ENCODE results near the gene CDRT15.

DNA sequence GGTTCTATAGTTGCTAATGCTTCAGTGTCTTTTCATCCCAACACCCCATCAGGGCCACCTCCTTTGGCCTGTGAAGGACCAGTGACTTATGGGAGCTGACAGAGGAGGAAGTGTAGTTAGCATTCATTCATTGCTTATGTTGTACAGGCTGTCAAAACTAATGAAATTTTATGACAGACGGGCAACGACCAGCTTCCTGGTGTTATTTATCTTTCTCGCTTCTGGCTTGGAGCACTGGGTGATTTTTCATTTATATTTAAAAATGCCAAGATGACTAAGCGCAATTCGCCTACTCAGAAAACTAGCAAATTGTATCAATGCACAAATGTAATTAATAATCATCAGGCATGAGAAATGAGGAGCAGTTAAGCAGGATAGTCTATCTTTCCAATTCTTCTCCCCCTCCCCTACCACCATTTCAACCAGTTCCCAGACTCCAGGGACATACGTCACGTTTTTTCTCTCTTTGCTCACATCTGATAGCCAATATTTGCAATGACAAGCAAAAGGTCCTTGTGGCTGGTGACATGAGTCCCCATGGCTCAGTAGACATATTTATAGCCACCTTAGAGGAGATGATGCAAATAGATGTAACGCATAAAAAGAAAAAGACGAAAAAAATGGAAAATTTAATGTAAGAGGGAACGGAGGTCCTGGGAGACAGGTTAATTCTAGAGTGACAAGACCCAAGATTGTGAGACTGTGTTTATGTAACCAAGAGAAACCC lies 11.2 kb downstream of the CDRT15 start:
- TF ChIP-seq, protein P1, sequence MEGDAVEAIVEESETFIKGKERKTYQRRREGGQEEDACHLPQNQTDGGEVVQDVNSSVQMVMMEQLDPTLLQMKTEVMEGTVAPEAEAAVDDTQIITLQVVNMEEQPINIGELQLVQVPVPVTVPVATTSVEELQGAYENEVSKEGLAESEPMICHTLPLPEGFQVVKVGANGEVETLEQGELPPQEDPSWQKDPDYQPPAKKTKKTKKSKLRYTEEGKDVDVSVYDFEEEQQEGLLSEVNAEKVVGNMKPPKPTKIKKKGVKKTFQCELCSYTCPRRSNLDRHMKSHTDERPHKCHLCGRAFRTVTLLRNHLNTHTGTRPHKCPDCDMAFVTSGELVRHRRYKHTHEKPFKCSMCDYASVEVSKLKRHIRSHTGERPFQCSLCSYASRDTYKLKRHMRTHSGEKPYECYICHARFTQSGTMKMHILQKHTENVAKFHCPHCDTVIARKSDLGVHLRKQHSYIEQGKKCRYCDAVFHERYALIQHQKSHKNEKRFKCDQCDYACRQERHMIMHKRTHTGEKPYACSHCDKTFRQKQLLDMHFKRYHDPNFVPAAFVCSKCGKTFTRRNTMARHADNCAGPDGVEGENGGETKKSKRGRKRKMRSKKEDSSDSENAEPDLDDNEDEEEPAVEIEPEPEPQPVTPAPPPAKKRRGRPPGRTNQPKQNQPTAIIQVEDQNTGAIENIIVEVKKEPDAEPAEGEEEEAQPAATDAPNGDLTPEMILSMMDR (IDR thresholded peaks at IDR 0.05; ENCODE audit: insufficient read depth, low read length, poor library complexity, severe bottlenecking), result no peak
- no peak for TF ChIP-seq EZH2phosphoT487 (conservative IDR thresholded peaks at IDR 0.05; ENCODE audit: low read length)

Measured in SU-DHL-6 (cell line).